HG03442 (cell line): ENCODE data around the gene ACTR5.

Source experiments
- ATAC-seq: cut with Tn5 transposase; IDR thresholded peaks from one replicate; pipeline ENCODE4 v1.9.1; 2021; ENCODE audit warnings: mild to moderate bottlenecking, moderate library complexity; ENCODE audit not compliant: unreplicated experiment

The ACTR5 gene

DNA sequence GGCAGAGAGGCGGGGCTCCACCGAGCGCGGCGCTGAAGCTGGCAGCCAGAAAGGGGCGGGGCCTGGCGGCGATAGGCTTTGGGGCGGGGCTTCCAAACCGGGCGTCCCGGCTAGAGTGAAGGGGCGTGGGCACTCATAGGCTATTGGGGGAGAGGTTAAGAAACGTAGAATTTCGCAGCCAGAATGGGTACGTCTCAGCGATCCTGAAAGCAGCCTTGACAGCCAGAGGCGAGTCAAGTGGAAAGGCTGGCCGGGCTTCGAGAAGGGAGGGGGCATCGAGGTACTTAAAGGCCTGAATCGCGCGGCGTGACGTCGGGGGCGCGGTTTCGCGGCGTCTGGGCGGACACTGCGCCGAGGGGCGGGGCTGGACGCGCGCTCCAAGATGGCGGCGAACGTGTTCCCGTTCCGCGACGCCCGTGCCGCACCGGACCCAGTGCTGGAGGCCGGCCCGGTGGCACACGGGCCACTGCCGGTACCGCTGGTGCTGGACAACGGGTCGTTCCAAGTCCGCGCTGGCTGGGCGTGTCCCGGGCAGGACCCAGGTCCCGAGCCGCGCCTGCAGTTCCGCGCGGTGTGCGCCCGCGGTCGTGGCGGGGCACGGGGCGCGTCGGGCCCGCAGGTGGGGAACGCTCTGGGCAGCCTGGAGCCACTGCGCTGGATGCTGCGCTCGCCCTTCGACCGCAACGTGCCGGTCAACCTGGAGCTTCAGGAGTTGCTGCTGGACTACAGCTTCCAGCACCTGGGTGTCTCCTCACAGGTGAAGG is at the start of gene ACTR5:
TSS of gene ACTR5 (plus strand) at position 364 of the 764 bp plus-strand sequence. CDS start at position 383, 19 bp downstream.
- peak; percentile 86 for ATAC-seq

DNA sequence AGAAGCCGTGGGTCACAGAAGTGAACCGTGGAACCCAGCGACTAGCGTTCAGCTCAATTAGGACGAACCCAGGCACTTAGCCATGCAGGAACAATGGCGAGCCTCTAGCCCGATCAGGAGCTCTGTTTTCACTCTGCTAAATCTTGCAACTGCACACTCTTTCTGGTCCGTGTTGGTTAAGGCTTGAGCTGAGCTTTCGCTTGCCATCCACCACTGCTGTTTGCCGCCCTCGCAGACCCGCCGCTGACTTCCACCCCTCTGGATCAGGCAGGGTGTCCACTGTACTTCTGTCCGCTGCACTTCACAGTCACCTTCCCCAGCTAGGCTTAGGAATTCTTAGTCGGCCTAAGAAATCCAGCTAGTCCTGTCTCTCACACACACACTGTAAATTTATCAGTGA is 49.7 kb upstream of the ACTR5 start:
- no peak for ATAC-seq

- no peak for ATAC-seq
These were observed 48.1 kb upstream of the ACTR5 start for GRCh38 chr20:38700141-38700540.

DNA sequence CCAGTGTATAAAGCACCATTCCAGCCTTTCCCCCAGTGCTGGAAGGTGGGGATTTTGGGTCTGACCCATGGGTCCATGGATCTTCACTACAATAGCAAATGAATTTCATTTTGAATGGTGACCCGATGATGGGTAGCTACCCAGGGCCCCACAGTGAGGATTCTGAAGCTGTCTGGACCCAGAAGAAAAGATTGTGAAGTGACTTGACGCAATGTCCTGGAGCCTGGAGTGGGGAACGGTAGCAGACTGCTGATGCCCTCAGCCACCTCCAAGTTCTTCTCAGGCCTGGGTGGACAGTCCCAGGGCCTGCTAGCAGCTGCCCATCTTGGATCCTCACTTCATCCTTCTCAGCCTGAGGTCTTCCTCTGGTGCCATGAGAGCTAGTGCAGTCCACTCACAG is 47.3 kb upstream of the ACTR5 start:
- no peak for ATAC-seq

DNA sequence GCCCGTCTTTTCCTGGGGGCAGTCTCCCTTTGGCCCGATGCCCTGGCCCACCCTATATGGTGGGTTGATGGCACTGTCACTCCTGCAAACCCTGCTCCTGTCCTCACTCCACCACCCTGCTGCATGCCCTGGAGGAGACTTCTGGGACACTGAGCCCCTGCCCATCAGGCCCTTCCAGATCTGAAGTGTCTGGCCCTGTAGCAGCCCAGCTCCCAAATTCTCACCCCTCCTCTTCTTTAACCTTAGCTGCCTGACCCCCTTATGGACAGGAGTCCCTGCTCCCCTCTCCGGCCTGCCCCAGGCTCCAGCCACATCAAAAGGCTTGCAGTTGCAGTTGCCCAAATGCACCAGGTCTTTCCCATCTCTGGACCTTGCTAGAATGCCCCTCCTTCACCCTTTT is 44.7 kb upstream of the ACTR5 start:
- ATAC-seq: no peak

DNA sequence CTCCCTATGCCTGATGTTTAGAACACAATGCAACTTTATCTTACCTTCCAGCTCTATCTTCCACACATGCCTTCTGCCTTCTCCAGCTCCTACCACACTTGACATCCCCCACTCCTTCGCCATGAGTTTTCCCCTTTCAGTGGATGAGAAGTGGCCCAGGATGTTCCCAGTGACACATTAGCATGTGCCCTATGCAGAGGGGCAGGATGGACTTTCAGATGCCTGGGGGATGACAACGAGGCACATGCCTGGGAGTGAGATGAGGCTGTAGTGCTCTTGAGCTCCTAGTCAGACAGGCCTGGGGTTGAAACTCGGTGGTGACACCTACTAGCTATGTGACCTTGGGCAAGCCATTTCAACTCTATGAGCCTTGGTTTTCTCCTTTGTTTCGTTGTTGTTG is 44.1 kb upstream of the ACTR5 start:
- no peak for ATAC-seq

GRCh38 chr20:38706509-38706908 is 41.8 kb upstream of the ACTR5 start:
- ATAC-seq: no peak

DNA sequence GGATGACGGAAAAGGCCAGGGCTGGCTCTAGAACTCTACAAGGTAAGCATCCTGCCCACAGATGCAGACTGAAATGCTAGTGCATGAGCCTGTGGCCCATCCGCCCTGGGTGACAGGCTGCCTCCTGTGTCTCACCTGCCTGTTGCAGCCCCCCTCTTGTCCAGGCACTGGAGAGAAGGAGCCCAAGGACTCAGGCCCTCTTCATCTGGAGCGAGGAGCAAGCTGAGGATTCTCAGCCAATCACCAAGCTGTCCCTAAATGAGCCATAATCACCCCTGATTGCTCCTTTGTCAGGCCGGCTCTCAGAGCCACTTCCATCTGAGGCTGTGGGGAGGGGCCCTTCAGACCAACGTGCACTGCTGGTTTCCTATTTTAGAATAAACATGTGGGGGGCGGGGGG is 34.0 kb upstream of the ACTR5 start:
- ATAC-seq: no peak

- no peak for ATAC-seq
These were observed 32.6 kb upstream of the ACTR5 start for GRCh38 chr20:38715646-38716045.

DNA sequence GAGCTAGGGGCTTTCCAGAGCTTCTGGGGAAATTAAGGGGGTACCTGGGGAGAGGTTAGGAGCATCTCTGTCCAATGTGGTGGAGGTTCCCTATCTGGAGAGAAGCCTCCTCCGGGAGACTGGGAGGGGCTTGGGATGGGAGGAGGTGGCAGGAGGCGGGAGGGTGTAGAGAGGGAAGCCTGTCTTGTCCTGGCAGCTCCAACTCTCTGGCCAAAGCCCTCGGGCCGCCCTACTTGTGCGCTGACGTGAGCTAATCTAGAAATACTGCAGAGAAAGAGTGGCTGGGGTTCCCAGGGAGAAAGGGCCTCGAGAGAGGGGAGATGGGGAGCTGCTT is 25.6 kb upstream of the ACTR5 start:
- ATAC-seq: no peak

DNA sequence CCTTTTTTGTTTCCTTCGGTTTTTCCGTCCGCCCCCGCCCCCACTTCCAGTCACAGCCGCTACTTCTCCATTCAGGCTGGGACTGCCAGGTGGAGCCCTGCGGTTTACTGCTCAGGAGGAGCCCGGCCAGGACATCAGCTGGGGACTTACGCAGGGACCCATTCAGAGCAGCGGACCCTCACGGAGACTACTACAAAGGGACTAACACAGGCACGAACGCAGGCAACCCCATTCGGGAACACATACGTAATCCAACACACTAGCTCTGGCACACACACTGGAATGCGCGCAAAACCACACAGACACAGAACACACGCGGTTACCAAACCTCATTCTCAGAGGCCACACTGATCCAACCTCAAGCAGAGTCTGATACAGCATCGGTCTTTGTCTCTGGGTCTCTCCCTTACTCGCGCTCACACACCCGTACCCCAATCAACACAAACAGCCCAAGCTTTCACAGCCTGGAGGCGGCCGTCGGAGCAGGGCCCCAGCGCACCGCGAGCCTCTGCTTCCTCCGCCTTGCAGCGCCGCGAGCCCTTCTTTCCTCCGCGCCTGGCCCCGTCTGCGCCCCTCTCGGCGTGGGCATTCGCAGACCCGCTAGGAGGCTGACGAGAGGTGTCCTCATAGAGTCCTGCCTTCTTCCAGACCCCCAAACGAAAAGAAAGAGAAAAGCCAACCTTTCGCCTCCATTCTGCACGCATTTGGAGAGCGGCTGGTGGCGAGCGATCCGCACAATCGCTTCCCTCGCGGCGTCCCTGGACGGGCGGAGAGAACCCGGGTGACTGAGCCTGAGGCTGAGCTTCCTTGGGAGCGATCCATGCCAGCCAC is 25.0 kb upstream of the ACTR5 start:
- ATAC-seq: no peak

- ATAC-seq: no peak
These were observed 24.2 kb upstream of the ACTR5 start, which contains the start of gene SLC32A1 for GRCh38 chr20:38723848-38724625. SLC32A1 (plus strand) TSS chr20:38724486; CDS start chr20:38724725, 239 bp downstream.

DNA sequence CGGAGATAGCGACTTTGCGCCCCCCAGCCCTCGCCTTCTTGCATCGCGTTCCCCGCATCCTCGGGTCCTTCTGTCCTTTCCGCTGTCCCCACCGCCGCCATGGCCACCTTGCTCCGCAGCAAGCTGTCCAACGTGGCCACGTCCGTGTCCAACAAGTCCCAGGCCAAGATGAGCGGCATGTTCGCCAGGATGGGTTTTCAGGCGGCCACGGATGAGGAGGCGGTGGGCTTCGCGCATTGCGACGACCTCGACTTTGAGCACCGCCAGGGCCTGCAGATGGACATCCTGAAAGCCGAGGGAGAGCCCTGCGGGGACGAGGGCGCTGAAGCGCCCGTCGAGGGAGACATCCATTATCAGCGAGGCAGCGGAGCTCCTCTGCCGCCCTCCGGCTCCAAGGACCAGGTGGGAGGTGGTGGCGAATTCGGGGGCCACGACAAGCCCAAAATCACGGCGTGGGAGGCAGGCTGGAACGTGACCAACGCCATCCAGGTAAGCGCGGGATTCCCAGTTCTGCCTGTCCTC is 23.6 kb upstream of the ACTR5 start:
- no peak for ATAC-seq

- no peak for ATAC-seq
These were observed 22.9 kb upstream of the ACTR5 start for GRCh38 chr20:38725148-38725901.

DNA sequence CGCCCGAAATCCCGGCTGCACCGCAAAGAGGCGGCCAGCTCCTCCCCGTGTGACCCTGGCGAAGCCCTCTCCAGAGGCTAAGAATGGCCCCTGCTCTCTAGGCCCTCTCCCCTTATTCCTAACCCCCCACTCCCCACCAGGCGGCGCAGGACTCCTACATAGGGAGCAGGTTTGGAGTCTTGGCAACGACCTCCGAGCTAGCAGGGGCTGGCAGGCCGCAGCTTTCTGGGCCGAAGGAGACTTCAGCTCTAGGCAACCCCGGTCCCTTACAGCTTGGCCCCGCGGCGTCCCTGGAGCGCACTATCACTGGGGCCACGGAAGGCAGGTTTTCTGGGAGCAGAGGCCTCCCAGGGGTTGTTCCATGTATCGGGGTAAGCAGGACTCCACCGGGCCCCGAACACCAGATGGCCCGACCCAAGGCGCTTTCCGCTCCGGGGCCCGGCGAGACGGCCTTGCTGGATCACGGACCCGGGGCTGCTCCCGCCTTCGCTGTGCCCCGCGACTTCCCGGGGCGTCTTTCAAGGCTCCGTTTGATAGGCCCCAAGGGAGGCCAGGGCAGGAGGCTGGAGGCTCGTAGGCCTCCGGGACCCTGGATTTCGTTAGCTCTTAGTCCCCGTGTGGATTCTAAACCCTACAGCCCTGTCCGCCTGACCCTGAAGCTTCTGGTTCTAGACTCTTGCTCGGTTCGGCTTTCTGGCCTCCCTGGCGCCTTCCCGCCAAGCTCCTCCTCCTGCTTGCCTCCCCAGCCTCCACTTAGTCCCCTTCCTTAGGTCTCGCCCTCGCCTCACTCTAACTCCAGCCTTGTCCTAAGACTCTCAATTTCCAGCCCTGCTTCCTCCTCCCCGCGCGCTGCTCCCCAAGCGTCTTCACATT is 22.1 kb upstream of the ACTR5 start:
- ATAC-seq: no peak

GRCh38 chr20:38726804-38727606 is 21.3 kb upstream of the ACTR5 start:
- no peak for ATAC-seq

DNA sequence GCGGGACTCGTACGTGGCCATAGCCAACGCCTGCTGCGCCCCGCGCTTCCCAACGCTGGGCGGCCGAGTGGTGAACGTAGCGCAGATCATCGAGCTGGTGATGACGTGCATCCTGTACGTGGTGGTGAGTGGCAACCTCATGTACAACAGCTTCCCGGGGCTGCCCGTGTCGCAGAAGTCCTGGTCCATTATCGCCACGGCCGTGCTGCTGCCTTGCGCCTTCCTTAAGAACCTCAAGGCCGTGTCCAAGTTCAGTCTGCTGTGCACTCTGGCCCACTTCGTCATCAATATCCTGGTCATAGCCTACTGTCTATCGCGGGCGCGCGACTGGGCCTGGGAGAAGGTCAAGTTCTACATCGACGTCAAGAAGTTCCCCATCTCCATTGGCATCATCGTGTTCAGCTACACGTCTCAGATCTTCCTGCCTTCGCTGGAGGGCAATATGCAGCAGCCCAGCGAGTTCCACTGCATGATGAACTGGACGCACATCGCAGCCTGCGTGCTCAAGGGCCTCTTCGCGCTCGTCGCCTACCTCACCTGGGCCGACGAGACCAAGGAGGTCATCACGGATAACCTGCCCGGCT is 20.6 kb upstream of the ACTR5 start:
- ATAC-seq: no peak

GRCh38 chr20:38728191-38728781 is 20.0 kb upstream of the ACTR5 start:
- ATAC-seq: no peak
